ENCODE measurements around the gene TP53BP1.

DNA sequence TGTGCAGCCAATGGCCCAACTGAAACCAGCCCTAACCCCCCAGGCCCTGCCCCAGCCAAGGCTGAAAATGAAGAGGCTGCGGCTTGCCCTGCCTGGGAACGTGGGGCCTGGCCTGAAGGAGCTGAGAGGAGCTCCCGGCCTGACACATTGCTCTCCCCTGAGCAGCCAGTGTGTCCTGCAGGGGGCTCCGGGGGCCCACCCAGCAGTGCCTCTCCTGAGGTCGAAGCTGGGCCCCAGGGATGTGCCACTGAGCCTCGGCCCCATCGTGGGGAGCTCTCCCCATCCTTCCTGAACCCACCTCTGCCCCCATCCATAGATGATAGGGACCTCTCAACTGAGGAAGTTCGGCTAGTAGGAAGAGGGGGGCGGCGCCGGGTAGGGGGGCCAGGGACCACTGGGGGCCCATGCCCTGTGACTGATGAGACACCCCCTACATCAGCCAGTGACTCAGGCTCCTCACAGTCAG, 35.6 kb upstream of the TP53BP1 start:
- TF ChIP-seq, protein P1, sequence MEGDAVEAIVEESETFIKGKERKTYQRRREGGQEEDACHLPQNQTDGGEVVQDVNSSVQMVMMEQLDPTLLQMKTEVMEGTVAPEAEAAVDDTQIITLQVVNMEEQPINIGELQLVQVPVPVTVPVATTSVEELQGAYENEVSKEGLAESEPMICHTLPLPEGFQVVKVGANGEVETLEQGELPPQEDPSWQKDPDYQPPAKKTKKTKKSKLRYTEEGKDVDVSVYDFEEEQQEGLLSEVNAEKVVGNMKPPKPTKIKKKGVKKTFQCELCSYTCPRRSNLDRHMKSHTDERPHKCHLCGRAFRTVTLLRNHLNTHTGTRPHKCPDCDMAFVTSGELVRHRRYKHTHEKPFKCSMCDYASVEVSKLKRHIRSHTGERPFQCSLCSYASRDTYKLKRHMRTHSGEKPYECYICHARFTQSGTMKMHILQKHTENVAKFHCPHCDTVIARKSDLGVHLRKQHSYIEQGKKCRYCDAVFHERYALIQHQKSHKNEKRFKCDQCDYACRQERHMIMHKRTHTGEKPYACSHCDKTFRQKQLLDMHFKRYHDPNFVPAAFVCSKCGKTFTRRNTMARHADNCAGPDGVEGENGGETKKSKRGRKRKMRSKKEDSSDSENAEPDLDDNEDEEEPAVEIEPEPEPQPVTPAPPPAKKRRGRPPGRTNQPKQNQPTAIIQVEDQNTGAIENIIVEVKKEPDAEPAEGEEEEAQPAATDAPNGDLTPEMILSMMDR (IDR thresholded peaks at IDR 0.05; ENCODE audit: low read length): no peak
- TF ChIP-seq EZH2 (IDR thresholded peaks at IDR 0.05; ENCODE audit: borderline replicate concordance, low read length): no peak

All from OCI-LY1 (cell line).